Stimulated activated memory B cell treated with anti-CD40 and anti-IgM and Interleukin-4, amounts not matched to agents 10 μg/mL and 1 μg/mL and 100 μg/mL, for 72 hours (primary cell): Measurements from ENCODE around the gene C1orf232.

Experiments
- ATAC-seq: fragments of 150-1000 bp; cut with Tn5 transposase; 2 replicates; pipeline ENCODE4 v1.10.0; 2021
- H3K27ac Mint-ChIP-seq: one replicate; pipeline ENCODE4 v1.8.0; 2022; ENCODE audit warnings: mild to moderate bottlenecking, mixed read lengths
- H3K27me3 Mint-ChIP-seq: one replicate; pipeline ENCODE4 v1.8.0; 2022; ENCODE audit warnings: mixed read lengths
- H3K36me3 Mint-ChIP-seq: one replicate; pipeline ENCODE4 v1.8.0; 2022; ENCODE audit warnings: mixed read lengths
- H3K4me1 Mint-ChIP-seq: one replicate; pipeline ENCODE4 v1.8.0; 2022; ENCODE audit warnings: mixed read lengths
- H3K4me3 Mint-ChIP-seq: one replicate; pipeline ENCODE4 v1.8.0; 2022; ENCODE audit warnings: mild to moderate bottlenecking, moderate library complexity, mixed read lengths
- H3K9me3 Mint-ChIP-seq: one replicate; pipeline ENCODE4 v1.8.0; 2022; ENCODE audit warnings: mixed read lengths

The C1orf232 gene

DNA sequence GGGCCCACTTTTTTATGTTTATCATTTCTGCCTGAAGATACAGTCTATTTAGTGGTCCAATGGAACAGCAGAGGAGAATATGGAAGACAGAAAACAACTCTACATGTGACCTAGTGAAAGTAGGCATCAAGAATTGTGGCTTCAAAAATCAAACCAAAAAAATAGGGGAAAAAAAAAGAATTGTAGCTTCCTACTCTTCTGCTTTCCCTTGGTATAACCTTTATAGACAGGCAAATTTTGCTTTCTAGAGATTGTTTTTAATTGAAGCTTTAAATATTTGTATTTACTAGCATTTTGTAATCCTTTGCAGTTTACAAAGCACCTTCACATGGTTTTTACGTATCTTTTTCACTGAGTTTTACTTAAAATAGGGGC is 42.8 kb downstream of the C1orf232 start:
- no peak for ATAC-seq
- Mint-ChIP-seq H3K9me3 (no peaks in the 10 kb centered on the region), H3K36me3 (peaks cover 17% of the 10 kb centered on the region), H3K27ac (peak overlapping the region; percentile 32), H3K27me3 (peaks cover 6% of the 10 kb centered on the region), H3K4me1 (peaks cover 20% of the 10 kb centered on the region), H3K4me3 (no peak overlapping the region)

GRCh38 chr1:26125382-26125781 is 43.4 kb downstream of the C1orf232 start:
- no peak overlapping the region for H3K27ac Mint-ChIP-seq

GRCh38 chr1:26124418-26125331 is 44.1 kb downstream of the C1orf232 start:
- no peak for ATAC-seq
- H3K4me3 Mint-ChIP-seq: no peak overlapping the region
- H3K9me3 Mint-ChIP-seq: no peaks in the 10 kb centered on the region
- H3K27ac Mint-ChIP-seq: no peak overlapping the region
- H3K36me3 Mint-ChIP-seq: peaks cover 20% of the 10 kb centered on the region
- H3K4me1 Mint-ChIP-seq: peaks cover 25% of the 10 kb centered on the region
- H3K27me3 Mint-ChIP-seq: peaks cover 6% of the 10 kb centered on the region

More at GRCh38 chr1:26125382-26125781, 43.4 kb downstream of the C1orf232 start:
- peaks cover 20% of the 10 kb centered on the region for H3K4me1 Mint-ChIP-seq
- H3K4me3 Mint-ChIP-seq: no peak overlapping the region
- H3K27me3 Mint-ChIP-seq: peaks cover 6% of the 10 kb centered on the region
- H3K36me3 Mint-ChIP-seq: peaks cover 17% of the 10 kb centered on the region
- ATAC-seq: no peak
- no peaks in the 10 kb centered on the region for H3K9me3 Mint-ChIP-seq

DNA sequence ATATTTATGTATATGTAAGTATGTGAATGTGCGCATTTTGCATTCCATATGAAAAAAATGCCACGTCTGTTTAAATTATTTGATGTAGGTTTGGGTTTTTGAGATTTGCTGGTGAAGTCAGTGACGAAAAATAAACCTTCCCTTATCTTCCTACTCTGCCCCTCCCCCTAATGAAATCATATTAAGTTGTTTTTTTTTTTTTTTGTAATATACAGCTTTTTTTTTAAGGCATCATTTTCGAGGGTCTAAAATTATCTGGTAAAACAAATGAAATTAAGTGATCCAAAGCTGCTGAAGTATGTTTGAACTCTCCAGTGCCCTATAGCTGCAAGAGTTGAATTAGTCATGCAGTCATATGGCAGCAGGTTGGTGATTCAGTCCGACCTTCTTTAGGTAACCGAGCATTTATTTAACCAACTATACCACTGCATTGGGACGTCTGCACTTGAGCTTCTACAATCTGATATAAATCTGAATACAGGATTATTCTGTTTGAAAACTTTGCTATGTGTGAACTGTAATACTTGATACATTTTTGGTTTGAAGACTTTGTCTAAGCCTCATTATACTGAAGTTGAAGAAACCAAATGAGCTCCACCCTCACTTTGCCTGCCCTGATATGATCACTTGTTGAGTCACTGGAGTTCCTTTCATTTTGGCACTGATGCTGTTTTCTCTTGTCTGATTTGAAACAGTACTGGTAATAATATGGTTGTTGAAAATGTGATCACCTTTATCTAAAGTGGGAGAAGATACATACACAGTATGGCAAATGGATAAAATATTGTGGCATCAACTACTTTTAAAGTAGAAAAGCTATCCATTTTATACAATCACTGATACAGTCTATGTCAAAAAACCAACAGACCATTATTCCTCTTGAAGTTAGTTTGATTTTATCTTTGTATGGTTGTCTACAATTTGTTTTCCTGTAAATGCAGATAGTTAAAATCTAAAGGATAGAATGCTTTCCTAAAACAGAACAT is 45.5 kb downstream of the C1orf232 start:
- no peak for ATAC-seq
- no peak overlapping the region for H3K27ac Mint-ChIP-seq
- no peaks in the 10 kb centered on the region for H3K9me3 Mint-ChIP-seq
- H3K4me1 Mint-ChIP-seq: peaks cover 32% of the 10 kb centered on the region
- H3K36me3 Mint-ChIP-seq: peaks cover 28% of the 10 kb centered on the region
- no peak overlapping the region for H3K4me3 Mint-ChIP-seq
- peaks cover 6% of the 10 kb centered on the region for H3K27me3 Mint-ChIP-seq

GRCh38 chr1:26121854-26122773 is 46.6 kb downstream of the C1orf232 start:
- H3K36me3 Mint-ChIP-seq: peaks cover 28% of the 10 kb centered on the region
- no peaks in the 10 kb centered on the region for H3K27me3 Mint-ChIP-seq
- no peaks in the 10 kb centered on the region for H3K9me3 Mint-ChIP-seq
- no peak overlapping the region for H3K27ac Mint-ChIP-seq
- peaks cover 24% of the 10 kb centered on the region for H3K4me1 Mint-ChIP-seq
- no peak for ATAC-seq
- no peak overlapping the region for H3K4me3 Mint-ChIP-seq

DNA sequence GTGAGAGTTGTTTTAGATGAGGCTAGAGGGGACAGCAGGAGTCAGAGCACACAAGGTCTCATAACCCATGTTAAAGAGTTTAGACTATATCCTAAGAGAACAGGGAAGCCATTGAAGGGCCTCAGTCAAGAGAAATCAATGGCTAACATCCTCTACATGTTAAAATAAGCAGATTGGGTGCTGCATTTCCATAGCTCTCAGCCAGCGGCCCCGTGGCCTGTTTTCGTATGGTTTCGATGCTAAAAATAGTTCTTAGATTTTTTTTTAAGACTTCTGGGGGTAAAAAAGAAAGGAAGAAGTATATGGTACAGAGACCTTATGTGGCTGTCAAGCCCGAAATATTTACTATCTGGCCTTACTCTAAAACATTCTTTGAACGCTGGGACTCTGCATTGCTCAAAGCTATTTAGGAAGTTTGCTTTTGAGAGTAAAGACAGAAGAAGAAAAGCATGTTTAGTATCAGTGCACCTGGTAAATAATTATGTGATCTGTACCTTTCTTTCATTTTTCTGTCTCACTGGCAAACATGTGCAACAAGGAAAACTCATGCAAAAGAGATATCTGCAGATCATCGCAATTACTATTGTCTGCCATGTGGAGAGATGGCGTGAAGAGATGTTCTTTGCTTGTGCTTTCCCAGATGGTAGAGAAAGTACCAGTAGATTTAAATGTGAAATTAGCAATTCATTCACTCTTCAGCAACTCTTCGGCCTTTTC is 48.7 kb downstream of the C1orf232 start:
- H3K27ac Mint-ChIP-seq: peak overlapping the region; percentile 59
- no peak for ATAC-seq
- no peak overlapping the region for H3K4me3 Mint-ChIP-seq
- H3K4me1 Mint-ChIP-seq: peaks cover 17% of the 10 kb centered on the region
- peaks cover 28% of the 10 kb centered on the region for H3K36me3 Mint-ChIP-seq
- H3K27me3 Mint-ChIP-seq: no peaks in the 10 kb centered on the region
- H3K9me3 Mint-ChIP-seq: no peaks in the 10 kb centered on the region

DNA sequence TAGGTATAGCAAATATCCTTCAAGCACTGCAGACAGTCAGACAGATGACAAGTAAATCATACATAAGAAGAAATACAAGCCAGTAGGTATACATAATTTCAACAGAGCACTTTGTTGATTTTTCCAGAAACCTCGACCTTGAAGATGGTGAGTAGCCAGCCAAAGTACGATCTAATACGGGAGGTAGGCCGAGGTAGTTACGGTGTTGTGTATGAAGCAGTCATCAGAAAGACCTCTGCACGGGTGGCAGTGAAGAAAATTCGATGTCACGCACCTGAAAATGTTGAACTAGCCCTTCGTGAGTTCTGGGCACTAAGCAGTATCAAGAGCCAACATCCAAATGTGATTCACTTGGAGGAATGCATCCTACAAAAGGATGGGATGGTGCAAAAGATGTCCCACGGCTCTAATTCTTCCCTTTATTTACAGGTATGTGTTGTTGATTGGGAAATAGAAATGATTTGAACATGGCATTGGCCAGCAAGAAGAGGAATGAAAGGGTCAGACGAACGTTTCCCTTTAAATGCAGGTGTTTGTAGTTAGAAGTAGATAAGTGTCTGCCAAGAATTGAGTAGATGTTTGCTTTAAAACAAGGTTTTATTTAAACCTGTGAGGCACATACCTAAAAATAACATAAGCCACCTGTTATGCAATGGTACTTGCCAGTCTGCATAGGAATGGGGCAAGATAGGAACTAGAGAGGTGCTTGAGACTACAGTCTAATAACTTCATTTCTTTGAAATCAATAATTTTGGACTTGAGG is 54.4 kb downstream of the C1orf232 start:
- H3K36me3 Mint-ChIP-seq: peaks cover 11% of the 10 kb centered on the region
- H3K27ac Mint-ChIP-seq: no peak overlapping the region
- no peaks in the 10 kb centered on the region for H3K27me3 Mint-ChIP-seq
- no peaks in the 10 kb centered on the region for H3K9me3 Mint-ChIP-seq
- H3K4me3 Mint-ChIP-seq: no peak overlapping the region
- no peak for ATAC-seq
- H3K4me1 Mint-ChIP-seq: peaks cover 23% of the 10 kb centered on the region
